ENCODE results near the gene CTBS. TPM values are rescaled to one million over a fixed set of nuclear protein-coding genes. Genes with fewer than 3 reads are reported as not detected.

Gene CTBS
- total RNA-seq, 2 experiments from 2014 or later, result 19.4 to 20.0 TPM

GRCh38 chr1:84587099-84587498 lies 12.9 kb upstream of the CTBS start:
- Mint-ChIP-seq H3K27me3 (peaks cover 28% of the 10 kb centered on the region), H3K36me3 (ENCODE audit: low read depth) (no peaks in the 10 kb centered on the region), H3K27ac (no peak overlapping the region), H3K9me3 (no peaks in the 10 kb centered on the region), H3K4me1 (ENCODE audit: low read depth) (no peaks in the 10 kb centered on the region), H3K4me3 (no peak overlapping the region)
- ChIA-PET CTCF (no interaction called here), POLR2A (no interaction called here)
- ATAC-seq (ENCODE audit: poor library complexity) (no peak), DNase-seq (no peak)
- H3K27me3 ChIP-seq (ENCODE audit: control insufficient read depth in 1 of 2, insufficient read depth in 2 of 2, low read length in 2 of 2), result peaks cover 2 to 7% of the 10 kb centered on the region in 2 experiments
- no peak overlapping the region for H3K27ac ChIP-seq (ENCODE audit: low read depth in 1 of 2, low read length in 2 of 2)
- intact Hi-C loops (cut with DNase I, micrococcal nuclease), result no loop called here
- no peak for TF ChIP-seq CTCF (IDR thresholded peaks at IDR 0.05)
- no peaks in the 10 kb centered on the region for H3K36me3 ChIP-seq (ENCODE audit: insufficient read depth, low read length)
- no peak overlapping the region for H3K4me3 ChIP-seq (ENCODE audit: low read length)
- no peaks in the 10 kb centered on the region for H3K4me1 ChIP-seq (ENCODE audit: insufficient read depth, low read length)
- no peaks in the 10 kb centered on the region for H3K9me3 ChIP-seq (ENCODE audit: control insufficient read depth in 1 of 2, insufficient read depth in 1 of 2, low read length in 2 of 2)

- no peak for TF ChIP-seq CTCF (IDR thresholded peaks at IDR 0.05)
- H3K27me3 Mint-ChIP-seq, result peaks cover 23% of the 10 kb centered on the region
- Histone ChIP-seq H3K27ac (ENCODE audit: low read depth in 1 of 2, low read length in 2 of 2) (no peak overlapping the region), H3K36me3 (ENCODE audit: insufficient read depth, low read length) (no peaks in the 10 kb centered on the region), H3K9me3 (ENCODE audit: control insufficient read depth in 1 of 2, insufficient read depth in 1 of 2, low read length in 2 of 2) (no peaks in the 10 kb centered on the region), H3K27me3 (ENCODE audit: control insufficient read depth in 1 of 2, insufficient read depth in 2 of 2, low read length in 2 of 2) (peaks cover 2 to 7% of the 10 kb centered on the region in 2 experiments), H3K4me1 (ENCODE audit: insufficient read depth, low read length) (no peaks in the 10 kb centered on the region), H3K4me3 (ENCODE audit: low read length) (no peak overlapping the region)
- DNase-seq (no peak), ATAC-seq (ENCODE audit: poor library complexity) (no peak)
- H3K36me3 Mint-ChIP-seq (ENCODE audit: low read depth), result no peaks in the 10 kb centered on the region
- H3K4me1 Mint-ChIP-seq (ENCODE audit: low read depth), result no peaks in the 10 kb centered on the region
- H3K9me3 Mint-ChIP-seq, result no peaks in the 10 kb centered on the region
- ChIA-PET CTCF (interaction anchor here (0.6 kb wide), 1 partner anchor 75 kb away, joined by 3 read pairs; no protein-coding TSS in a partner anchor), POLR2A (interaction anchor here (1.5 kb wide), 1 partner anchor 12 kb away, joined by 7 read pairs; the partner anchor contains the start of gene CTBS)
- intact Hi-C loops (cut with DNase I, micrococcal nuclease), result no loop called here
- no peak overlapping the region for H3K27ac Mint-ChIP-seq
- no peak overlapping the region for H3K4me3 Mint-ChIP-seq
These were observed 11.6 kb upstream of the CTBS start for GRCh38 chr1:84585803-84586202.

- POLR2A ChIA-PET, result interaction anchor here (0.6 kb wide), 1 partner anchor 93 kb away, joined by 4 read pairs; no protein-coding TSS in a partner anchor
- no peak overlapping the region for H3K4me3 Mint-ChIP-seq
- ATAC-seq (ENCODE audit: poor library complexity) (no peak), DNase-seq (no peak)
- H3K9me3 Mint-ChIP-seq, result no peaks in the 10 kb centered on the region
- Histone ChIP-seq H3K27me3 (ENCODE audit: control insufficient read depth in 1 of 2, insufficient read depth in 2 of 2, low read length in 2 of 2) (peaks cover 0 to 7% of the 10 kb centered on the region in 2 experiments), H3K9me3 (ENCODE audit: control insufficient read depth in 1 of 2, insufficient read depth in 1 of 2, low read length in 2 of 2) (no peaks in the 10 kb centered on the region), H3K36me3 (ENCODE audit: insufficient read depth, low read length) (no peaks in the 10 kb centered on the region), H3K4me3 (ENCODE audit: low read length) (no peak overlapping the region), H3K27ac (ENCODE audit: low read depth in 1 of 2, low read length in 2 of 2) (no peak overlapping the region), H3K4me1 (ENCODE audit: insufficient read depth, low read length) (no peaks in the 10 kb centered on the region)
- CTCF ChIA-PET, result no interaction called here
- intact Hi-C loops (cut with DNase I, micrococcal nuclease), result no loop called here
- H3K27ac Mint-ChIP-seq, result no peak overlapping the region
- TF ChIP-seq CTCF (IDR thresholded peaks at IDR 0.05), result no peak
- H3K36me3 Mint-ChIP-seq (ENCODE audit: low read depth), result no peaks in the 10 kb centered on the region
- H3K27me3 Mint-ChIP-seq, result peaks cover 23% of the 10 kb centered on the region
- no peaks in the 10 kb centered on the region for H3K4me1 Mint-ChIP-seq (ENCODE audit: low read depth)
These were observed 9.9 kb upstream of the CTBS start for GRCh38 chr1:84584126-84584525.
